Renal pelvis (tissue), 4 donors: Measurements from ENCODE around the gene CIC. TPM values are rescaled to one million over a fixed set of nuclear protein-coding genes. Genes with fewer than 3 reads are reported as not detected.

ENCODE experiments used
- DNase-seq: peaks from one replicate; pipeline ENCODE4 v3.0.0-alpha.2; 2013
- polyA plus RNA-seq, 3 donors: library from polyadenylated mRNA; unstranded; fragments of 120-200 nt; gene quantifications; one replicate each; pipeline ENCODE4 v1.2.1, GENCODE V29; 2013; ENCODE audit not compliant: insufficient read length in 3 of 3

The CIC gene
- polyA plus RNA-seq, 3 donors = 59.3 to 72.5 (median 68.2) TPM

DNA sequence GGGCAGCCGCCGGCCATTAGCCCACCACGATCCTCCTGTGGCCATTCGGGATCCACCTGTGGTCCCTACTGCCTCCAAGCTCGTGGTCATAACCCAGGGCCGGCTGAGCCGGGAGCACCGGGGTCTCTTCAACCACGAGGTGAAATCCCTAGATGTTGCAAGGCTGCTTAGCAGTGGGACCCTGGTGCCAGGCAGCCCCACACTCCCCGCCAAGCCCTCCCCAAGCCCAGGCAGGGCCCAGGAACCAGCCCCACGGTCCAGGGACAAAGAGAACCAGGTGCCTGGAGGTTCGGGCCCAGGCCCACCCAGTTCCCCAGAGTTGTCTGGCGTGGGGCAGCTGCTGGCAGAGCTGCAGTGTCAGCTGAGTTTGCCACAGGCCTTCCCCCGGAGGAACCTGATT lies 40.6 kb downstream of the CIC start:
- DNase-seq = no peak

DNA sequence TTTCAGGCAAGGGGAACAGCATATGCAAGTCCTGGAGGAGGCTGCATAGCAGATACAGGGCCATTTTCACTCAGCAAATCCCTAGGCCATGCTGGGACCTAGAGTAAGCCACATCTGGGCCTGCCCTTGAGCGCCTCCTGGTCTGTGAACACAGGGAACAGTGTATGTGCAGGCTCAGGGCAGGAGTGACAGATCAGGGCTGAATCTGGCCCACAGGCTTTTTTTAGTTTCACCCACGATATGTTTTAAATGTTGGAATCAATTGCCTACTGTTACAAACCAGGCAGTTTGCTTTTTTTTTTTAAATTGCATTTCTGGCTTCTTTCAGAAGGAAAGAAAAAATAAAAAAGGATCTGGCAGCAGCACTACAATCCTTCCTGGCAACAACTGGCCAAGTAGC lies 42.6 kb downstream of the CIC start:
- no peak for DNase-seq

DNA sequence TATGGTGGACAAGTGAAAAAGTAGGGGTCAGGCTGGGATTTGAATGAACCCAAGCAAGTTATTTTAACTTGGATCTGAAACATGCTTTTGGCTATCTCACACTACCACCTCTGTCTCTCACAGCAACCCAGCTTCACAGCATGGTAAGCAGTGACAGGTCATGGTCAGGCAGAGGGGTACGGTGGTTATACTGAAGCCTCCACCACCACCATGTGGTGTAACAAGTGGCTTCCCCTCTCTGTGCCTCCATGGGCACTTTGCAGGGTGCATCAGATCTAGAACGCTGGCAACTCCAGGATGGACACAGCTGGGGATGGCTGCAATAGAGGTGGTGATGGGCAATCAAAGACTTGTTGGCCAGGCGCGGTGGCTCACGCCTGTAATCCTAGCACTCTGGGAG lies 43.3 kb downstream of the CIC start:
- no peak for DNase-seq

DNA sequence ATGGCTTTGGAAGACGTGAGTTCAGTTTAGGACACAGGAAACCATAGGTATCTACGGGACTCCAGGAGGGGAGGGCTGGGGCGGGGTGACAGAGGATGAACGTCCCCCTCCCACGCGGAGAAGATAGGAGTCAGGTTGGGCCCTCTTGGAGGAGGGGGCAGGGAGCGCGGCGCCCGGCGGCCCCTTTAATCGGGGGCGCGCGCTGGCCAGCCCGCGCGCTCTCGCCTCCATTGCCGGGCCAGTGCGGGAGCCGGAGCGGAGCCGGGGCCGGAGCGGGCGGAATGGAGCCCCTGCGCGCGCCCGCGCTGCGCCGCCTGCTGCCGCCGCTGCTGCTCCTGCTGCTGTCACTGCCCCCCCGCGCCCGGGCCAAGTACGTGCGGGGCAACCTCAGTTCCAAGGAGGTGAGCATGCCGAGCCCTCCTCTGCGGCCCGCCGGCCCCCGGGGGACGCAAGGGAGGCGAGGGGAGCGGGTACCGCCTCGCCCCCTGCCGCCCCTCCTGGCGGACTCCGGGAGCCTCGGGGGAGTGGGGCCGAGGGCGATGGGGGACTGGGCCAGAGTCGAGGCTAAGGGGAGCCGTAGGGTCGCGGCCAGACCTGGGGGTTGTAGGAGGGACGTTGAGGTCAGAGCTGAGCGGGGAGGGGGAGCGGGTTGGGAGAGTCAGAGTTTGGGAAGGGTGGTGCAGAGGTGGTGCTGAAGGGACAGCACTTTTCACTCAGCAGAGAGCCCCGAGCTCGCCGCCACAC lies 44.2 kb downstream of the CIC start, which contains the start of gene TMEM145:
TMEM145 (plus strand) TSS at position 214 of the 744 bp plus-strand sequence; CDS start at position 282, 68 bp downstream.
- DNase-seq = peak; percentile 56

DNA sequence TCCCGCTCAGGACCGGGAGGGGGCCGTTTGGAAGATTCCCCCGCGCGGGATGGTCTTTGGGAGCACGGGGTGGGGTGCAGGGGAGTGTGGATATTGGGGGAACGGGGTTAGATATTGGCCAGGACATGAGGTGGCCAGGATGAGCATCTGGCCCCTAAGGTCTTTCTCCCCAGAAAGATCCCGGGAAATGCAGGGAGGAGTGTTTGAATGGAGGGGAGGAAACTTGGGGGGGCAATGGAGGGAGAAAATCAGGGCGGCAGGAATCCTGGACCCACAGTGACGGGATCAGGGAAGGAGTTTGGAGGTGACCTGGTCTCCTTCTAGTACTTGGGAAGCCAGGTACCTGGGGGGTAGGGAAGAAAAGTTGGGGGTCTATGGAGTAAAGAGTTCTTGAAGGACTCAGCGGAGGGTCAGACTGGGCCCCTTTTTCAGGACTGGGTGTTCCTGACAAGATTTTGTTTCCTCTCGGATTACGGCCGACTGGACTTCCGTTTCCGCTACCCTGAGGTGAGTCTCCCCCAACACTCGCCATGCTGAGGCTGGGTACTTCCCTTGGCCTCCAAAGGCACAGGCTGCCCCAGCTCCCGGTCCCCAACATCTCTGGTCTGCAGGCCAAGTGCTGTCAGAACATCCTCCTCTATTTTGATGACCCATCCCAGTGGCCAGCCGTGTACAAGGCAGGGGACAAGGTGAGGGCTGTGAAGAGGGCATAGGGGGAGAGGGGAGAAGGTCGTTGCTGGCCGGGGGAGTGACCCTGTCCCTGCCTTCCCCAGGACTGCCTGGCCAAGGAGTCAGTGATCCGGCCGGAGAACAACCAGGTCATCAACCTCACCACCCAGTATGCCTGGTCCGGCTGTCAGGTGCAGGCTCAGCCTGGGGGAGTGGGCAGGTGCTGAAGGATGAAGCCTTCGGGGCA lies 45.0 kb downstream of the CIC start:
- DNase-seq = no peak

GRCh38 chr19:42315024-42315423 lies 46.0 kb downstream of the CIC start:
- no peak for DNase-seq

DNA sequence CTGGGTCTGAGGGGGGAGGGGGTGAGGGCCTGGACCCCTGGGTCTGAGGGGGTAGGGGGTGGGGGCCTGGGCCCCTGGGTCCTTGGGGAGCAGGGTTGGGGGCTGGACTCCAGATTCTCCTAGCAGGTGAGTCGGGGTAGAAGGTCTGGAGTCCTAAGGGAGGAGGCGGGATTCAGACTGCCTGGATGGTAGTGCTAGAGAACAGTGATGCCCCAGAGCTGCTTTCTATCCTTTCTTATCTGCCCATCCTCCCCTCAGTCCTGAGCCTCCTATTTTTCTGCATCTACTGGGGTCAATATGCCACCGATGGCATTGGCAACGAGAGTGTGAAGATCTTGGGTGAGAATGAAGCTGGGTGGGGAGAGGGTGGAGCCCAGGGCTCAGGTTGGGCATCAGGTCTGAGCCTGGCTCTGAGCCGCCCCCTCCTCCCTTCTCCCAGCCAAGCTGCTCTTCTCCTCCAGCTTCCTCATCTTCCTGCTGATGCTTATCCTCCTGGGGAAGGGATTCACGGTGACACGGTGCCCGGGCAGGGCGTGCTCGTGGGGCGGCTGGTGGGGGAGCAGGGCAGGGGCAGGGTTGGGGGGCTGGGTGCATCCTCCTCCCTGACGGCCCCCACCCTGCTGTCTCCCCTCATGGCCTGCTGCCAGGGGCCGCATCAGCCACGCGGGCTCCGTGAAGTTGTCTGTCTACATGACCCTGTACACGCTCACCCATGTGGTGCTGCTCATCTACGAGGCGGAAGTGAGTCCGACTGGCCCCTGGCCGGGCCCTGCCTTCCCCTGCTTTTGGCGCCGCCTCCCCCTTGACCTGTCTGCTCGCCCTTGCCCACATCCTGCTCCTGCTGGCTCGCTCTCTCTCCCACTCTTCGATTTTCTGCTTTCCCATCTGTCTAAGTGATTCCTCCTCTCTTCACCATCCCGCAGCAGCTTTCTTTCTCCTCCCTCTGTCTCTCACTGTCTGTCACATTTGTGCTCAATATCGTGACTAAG lies 47.5 kb downstream of the CIC start:
- no peak for DNase-seq

- no peak for DNase-seq
Observed at GRCh38 chr19:42317535-42317934, 48.5 kb downstream of the CIC start.

GRCh38 chr19:42322305-42322704 lies 53.3 kb downstream of the CIC start:
- no peak for DNase-seq

- DNase-seq = no peak
Observed at GRCh38 chr19:42323473-42323851, 54.4 kb downstream of the CIC start.

- no peak for DNase-seq
Observed at GRCh38 chr19:42323852-42324654, 55.0 kb downstream of the CIC start.

GRCh38 chr19:42324655-42325307 lies 55.7 kb downstream of the CIC start:
- DNase-seq = no peak

GRCh38 chr19:42325308-42325895 lies 56.4 kb downstream of the CIC start, which contains the start of gene MEGF8:
Gene MEGF8 (plus strand): TSS chr19:42325635. CDS start chr19:42326244, 609 bp downstream.
- peak; percentile 99 for DNase-seq

DNA sequence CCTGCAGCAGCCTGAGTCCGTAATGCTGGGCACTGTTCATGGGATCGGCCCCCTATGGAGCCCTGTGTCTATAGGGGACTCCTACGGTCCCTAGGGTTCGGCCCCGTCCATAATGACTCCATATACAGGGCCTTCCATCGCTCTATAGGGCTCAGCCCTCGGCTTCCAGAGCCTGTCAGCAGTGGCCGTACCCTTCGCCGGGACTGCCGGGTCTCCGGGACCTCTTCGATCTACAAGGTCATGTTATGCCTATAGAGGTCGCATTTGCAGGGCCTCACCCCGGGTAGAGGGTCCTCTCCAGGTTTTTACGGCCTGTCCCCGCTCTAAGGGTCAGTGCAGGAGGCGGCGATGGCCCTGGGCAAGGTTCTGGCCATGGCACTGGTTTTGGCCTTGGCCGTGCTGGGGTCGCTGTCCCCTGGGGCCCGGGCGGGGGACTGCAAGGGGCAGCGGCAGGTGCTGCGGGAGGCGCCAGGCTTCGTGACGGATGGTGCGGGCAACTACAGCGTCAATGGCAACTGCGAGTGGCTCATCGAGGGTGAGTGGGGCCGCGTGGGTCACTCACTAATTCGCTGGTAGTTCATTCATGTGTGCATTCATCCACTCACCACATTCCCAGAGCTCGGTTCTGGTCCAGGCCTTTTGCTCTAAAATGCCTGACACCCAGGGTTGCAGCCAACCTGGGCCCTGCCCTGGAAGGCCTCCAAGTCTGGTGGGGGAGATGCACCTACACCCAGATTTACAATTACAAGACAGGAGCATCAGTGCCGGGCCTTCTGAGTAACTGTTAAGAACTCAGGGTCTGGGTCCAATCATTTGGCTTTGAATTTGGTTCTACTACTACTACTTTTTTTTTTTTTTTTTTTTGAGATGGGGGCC lies 57.1 kb downstream of the CIC start:
- no peak for DNase-seq

DNA sequence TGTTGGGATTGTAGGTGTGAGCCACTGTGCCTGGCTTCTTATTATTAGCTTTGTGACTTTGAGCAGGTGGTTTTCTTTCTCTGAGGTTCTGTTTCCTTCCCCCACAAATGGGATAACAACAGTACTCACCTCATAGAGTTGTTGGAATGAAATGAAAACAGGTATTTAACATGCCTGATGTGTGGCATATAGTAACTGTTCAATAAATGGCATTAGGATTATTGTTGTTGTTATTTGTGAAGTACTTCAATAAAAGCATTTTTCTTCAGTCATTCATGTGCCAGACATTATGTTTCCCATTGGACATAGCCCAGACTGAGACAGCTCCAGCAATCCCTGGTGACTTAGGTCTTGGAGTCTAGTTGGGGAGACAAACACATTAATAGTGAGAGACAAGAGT lies 57.9 kb downstream of the CIC start:
- no peak for DNase-seq

DNA sequence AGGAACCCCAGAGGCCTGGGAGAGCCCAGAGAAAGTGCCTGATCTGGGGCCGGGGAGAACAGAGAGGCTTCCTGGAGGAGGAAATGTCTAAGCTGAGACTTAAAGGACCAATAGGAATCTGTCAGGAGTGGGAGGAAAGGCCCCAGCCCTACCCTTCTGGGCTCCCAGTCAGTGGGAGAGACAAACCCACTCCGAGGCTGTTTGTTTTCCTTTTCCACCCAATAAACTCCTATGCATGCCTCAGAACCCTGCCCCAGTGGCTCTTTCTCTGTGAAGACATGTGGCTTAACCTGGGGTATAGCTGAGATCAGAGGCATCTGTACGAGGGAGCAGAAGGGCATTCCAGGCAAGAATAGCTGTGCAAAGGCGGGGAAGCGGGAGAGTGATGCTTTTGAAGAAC lies 58.3 kb downstream of the CIC start:
- no peak for DNase-seq

DNA sequence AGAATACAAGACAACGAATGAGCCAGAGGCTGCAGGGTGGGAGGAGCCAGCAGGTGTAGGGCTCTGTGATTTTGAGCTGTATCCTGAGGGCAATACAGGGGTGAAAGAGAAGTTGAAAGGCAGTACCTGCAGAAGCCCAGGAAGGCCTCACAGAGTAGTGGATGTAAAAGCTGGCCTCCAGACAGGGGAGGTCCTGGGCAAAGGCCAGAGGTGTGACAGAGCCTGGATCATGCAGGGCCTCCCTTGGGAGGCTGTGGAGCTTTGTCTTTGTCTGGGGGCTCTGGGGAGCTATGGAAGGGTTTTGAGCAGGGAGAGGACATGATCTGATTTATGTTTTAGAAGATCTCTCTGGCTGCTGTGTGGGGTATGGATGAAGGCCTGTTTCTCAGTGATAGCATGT lies 59.1 kb downstream of the CIC start:
- no peak for DNase-seq

DNA sequence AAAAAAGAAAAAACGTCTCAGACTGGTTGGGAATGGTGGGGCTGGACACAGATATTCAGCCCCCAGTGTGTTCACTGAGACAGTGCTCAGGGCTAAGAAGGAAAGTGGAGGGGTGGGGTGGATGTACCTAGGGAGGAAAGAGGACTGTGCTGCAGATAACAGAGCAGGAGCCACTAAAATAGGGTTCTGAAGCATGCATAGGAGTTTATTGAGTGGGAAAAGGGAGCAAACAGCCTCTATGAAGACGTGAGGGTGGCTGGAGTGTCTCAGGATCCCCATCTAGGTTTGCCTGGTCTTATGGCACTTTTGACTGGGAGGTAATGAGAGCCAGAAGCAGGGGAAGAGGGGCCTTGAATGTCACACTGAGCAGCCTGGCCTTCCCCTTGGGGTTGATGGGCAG lies 59.8 kb downstream of the CIC start:
- DNase-seq = no peak

GRCh38 chr19:42330241-42330711 lies 61.2 kb downstream of the CIC start:
- no peak for DNase-seq
